OCI-LY7 (cell line): ENCODE measurements around the gene LRBA. TPM values are rescaled to one million over a fixed set of nuclear protein-coding genes. Genes with fewer than 3 reads are reported as not detected.

ENCODE experiments used
- BruUV-seq: library from RNA; stranded (reverse); fragments of 400-500 nt; replicated peaks from 2 replicates; lab custom pipeline; 2021; lab: Mats Ljungman, UMichigan
- CTCF ChIA-PET: fragments of 300-600 bp; sonication (Branson Sonifier 250); formaldehyde crosslinking; loops from one replicate; lab custom pipeline; 2022; ENCODE audit warnings: antibody characterized with exemption; ENCODE audit not compliant: unreplicated experiment; lab: Charles Lee
- POLR2A ChIA-PET: fragments of 300-600 bp; sonication (Branson Sonifier 250); formaldehyde crosslinking; loops from one replicate; lab custom pipeline; 2022; ENCODE audit warnings: antibody characterized with exemption; lab: Charles Lee
- DNase-seq: peaks from one replicate; pipeline ENCODE4 v3.0.0-alpha.2; 2015; ENCODE audit warnings: low spot score
- H2AFZ ChIP-seq: fragments of 200-600 bp; sonication (generic), shearing (Covaris generic); 2 replicates; pipeline ENCODE4 v1.6.1; 2014; ENCODE audit warnings: mild to moderate bottlenecking, antibody characterized with exemption, low read length, moderate library complexity
- H3K27ac ChIP-seq: fragments of 200-600 bp; sonication (generic); 2 replicates; pipeline ENCODE4 v1.5.1; 2014; ENCODE audit warnings: mixed run types, low read depth, mild to moderate bottlenecking, moderate library complexity, low read length, inconsistent platforms; ENCODE audit not compliant: poor library complexity, severe bottlenecking
- H3K36me3 ChIP-seq: fragments of 200-600 bp; sonication (generic); 2 replicates; pipeline ENCODE4 v1.6.1; 2014; ENCODE audit warnings: mild to moderate bottlenecking, antibody characterized with exemption, low read length, moderate library complexity, mixed read lengths; ENCODE audit not compliant: insufficient read depth
- H3K4me1 ChIP-seq: fragments of 200-600 bp; sonication (generic); 2 replicates; pipeline ENCODE4 v1.5.1; 2014; ENCODE audit warnings: mild to moderate bottlenecking, low read length; ENCODE audit not compliant: insufficient read depth, poor library complexity, severe bottlenecking
- H3K4me2 ChIP-seq: fragments of 200-600 bp; sonication (generic); 2 replicates; pipeline ENCODE4 v1.6.1; 2014; ENCODE audit warnings: mild to moderate bottlenecking, low read length
- H3K4me3 ChIP-seq: fragments of 200-600 bp; sonication (generic); 2 replicates; pipeline ENCODE4 v1.5.1; 2014; ENCODE audit warnings: mild to moderate bottlenecking, low read depth, low read length; ENCODE audit not compliant: poor library complexity, severe bottlenecking
- H3K79me2 ChIP-seq: fragments of 200-600 bp; sonication (generic); 2 replicates; pipeline ENCODE4 v1.6.1; 2016; ENCODE audit warnings: low read depth, mild to moderate bottlenecking, low read length, moderate library complexity, mixed read lengths; ENCODE audit not compliant: insufficient read depth
- H3K9me2 ChIP-seq: fragments of 200-600 bp; sonication (generic); 2 replicates; pipeline ENCODE4 v1.6.1; 2016; ENCODE audit warnings: mild to moderate bottlenecking, low read length, mixed read lengths; ENCODE audit not compliant: insufficient read depth
- H3K9me3 ChIP-seq: fragments of 200-600 bp; sonication (generic); 2 replicates; pipeline ENCODE4 v1.6.1; 2014; ENCODE audit warnings: mild to moderate bottlenecking, mixed run types, low read length, mixed read lengths
- H4K20me1 ChIP-seq: fragments of 200-600 bp; sonication (generic); 2 replicates; pipeline ENCODE4 v1.6.1; 2014; ENCODE audit warnings: mild to moderate bottlenecking, antibody characterized with exemption, low read length, moderate library complexity, mixed read lengths; ENCODE audit not compliant: insufficient read depth
- EZH2phosphoT487 ChIP-seq: fragments of 200-600 bp; sonication (generic); IDR thresholded peaks from 2 replicates; pipeline ENCODE4 v1.6.1; 2018; ENCODE audit warnings: low read depth, borderline replicate concordance, mild to moderate bottlenecking, mixed run types, antibody characterized with exemption, low read length, moderate library complexity, mixed read lengths
- intact Hi-C: fragments of 100-400 bp; cut with micrococcal nuclease; formaldehyde crosslinking; loops from one replicate; pipeline ENCODE4 v1.10.0; 2022; ENCODE audit not compliant: unreplicated experiment
- total RNA-seq, 2 experiments: library from RNA; depleted of rRNA in 1 of 2; stranded (reverse); fragments of >200 nt in 1 of 2; shearing (Covaris generic) in 1 of 2; gene quantifications; 2 replicates each; pipeline ENCODE4 v1.2.3, GENCODE V29; 2014 to 2022
- TF ChIP-seq, protein P1 (sequence below): fragments of 200-600 bp; sonication (generic); conservative IDR thresholded peaks from 2 replicates; pipeline ENCODE4 v1.5.1; 2014; ENCODE audit warnings: mild to moderate bottlenecking, antibody characterized with exemption, low read length, moderate library complexity, mixed read lengths

LRBA gene
- total RNA-seq, 2 experiments from 2014 or later = 60.4 to 66.7 TPM

DNA sequence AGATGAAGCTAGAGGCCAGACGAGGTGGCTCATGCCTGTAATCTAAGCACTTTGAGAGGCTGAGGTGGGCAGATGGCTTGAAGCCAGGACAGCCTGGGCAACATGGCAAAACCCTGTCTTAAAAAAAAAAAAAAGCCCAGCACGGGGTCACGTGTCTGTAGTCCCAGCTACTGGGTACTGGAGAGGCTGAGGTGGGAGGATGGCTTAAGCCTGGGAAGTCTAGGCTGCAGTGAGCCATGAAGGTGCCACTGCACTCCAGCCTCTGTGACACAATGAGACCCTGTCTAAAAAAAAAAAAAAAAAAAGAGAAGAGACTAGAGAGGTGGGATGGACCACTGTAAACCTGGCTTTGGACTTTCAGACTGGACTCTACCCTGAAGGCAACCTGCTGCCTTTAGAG lies 10.7 kb upstream of the LRBA start:
- ChIA-PET POLR2A (interaction anchor here (0.6 to 1.1 kb wide), 4 partner anchors 12 to 106 kb away, joined by 3 read pairs; no protein-coding TSS in a partner anchor), CTCF (no interaction called here)
- Histone ChIP-seq H3K79me2 (no peaks in the 10 kb centered on the region), H3K4me2 (no peak overlapping the region), H3K9me3 (no peaks in the 10 kb centered on the region), H3K27ac (no peak overlapping the region), H3K4me1 (no peaks in the 10 kb centered on the region), H3K9me2 (no peaks in the 10 kb centered on the region), H3K4me3 (no peak overlapping the region), H2AFZ (no peak overlapping the region), H4K20me1 (no peaks in the 10 kb centered on the region), H3K36me3 (no peaks in the 10 kb centered on the region)
- DNase-seq = no peak
- TF ChIP-seq, protein P1, sequence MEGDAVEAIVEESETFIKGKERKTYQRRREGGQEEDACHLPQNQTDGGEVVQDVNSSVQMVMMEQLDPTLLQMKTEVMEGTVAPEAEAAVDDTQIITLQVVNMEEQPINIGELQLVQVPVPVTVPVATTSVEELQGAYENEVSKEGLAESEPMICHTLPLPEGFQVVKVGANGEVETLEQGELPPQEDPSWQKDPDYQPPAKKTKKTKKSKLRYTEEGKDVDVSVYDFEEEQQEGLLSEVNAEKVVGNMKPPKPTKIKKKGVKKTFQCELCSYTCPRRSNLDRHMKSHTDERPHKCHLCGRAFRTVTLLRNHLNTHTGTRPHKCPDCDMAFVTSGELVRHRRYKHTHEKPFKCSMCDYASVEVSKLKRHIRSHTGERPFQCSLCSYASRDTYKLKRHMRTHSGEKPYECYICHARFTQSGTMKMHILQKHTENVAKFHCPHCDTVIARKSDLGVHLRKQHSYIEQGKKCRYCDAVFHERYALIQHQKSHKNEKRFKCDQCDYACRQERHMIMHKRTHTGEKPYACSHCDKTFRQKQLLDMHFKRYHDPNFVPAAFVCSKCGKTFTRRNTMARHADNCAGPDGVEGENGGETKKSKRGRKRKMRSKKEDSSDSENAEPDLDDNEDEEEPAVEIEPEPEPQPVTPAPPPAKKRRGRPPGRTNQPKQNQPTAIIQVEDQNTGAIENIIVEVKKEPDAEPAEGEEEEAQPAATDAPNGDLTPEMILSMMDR = no peak
- TF ChIP-seq EZH2phosphoT487 = no peak
- no TSS peak for BruUV-seq
- intact Hi-C loops = no loop called here

DNA sequence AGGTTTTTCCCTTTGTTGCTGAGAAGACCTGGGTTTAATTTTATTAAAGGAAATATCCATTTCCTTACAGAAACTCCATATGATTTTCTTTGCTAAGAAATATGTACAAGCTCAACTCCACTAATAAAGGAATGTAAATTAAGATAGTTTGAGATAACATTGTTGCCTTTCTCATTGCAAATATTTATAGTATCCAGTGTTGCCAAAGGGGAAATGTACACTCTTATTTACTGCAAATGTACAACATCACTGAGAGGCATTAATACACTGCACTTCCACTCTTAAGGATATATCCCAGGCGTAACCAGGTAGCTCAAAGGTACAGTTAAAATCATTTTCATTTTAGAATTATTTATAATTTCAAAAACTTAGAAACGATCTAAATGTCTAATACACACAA lies 7.5 kb upstream of the LRBA start:
- Histone ChIP-seq H3K9me2 (no peaks in the 10 kb centered on the region), H3K4me3 (no peak overlapping the region)
- BruUV-seq = no TSS peak

More for the DNA sequence above, 7.5 kb upstream of the LRBA start:
- Histone ChIP-seq H3K4me2 (no peak overlapping the region), H3K4me1 (no peaks in the 10 kb centered on the region), H3K27ac (no peak overlapping the region), H3K79me2 (no peaks in the 10 kb centered on the region), H2AFZ (no peak overlapping the region), H4K20me1 (no peaks in the 10 kb centered on the region), H3K36me3 (no peaks in the 10 kb centered on the region), H3K9me3 (no peaks in the 10 kb centered on the region)
- TF ChIP-seq, protein P1 = no peak
- TF ChIP-seq EZH2phosphoT487 = no peak
- ChIA-PET CTCF (no interaction called here), POLR2A (no interaction called here)
- intact Hi-C loops = no loop called here
- no peak for DNase-seq
